OCI-LY7 (cell line): ENCODE results near the gene PPM1G.

Source experiments
- CTCF ChIP-seq: fragments of 200-600 bp; sonication (generic); conservative IDR thresholded peaks from 2 replicates; pipeline ENCODE4 v1.5.1; 2014; ENCODE audit warnings: mild to moderate bottlenecking, antibody characterized with exemption, low read length, moderate library complexity, mixed read lengths
- EZH2phosphoT487 ChIP-seq: fragments of 200-600 bp; sonication (generic); IDR thresholded peaks from 2 replicates; pipeline ENCODE4 v1.6.1; 2018; ENCODE audit warnings: low read depth, borderline replicate concordance, mild to moderate bottlenecking, mixed run types, antibody characterized with exemption, low read length, moderate library complexity, mixed read lengths

DNA sequence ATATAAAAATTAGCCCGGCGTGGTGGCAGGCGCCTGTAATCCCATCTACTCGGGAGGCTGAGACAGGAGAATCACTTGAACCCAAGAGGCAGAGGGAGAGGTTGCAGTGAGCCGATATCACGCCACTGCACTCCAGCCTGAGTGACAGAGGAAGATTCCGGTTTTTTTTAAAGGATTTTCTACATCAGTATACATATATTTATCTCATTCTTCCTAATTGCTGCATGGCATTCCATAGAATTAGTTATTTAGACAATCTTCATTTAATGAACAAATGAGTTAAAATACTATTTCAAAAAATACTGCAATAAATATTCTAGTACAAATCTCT, 54.8 kb downstream of the PPM1G start:
- TF ChIP-seq CTCF: no peak
- TF ChIP-seq EZH2phosphoT487: no peak
